Measurements from ENCODE around the gene GTF3C1. TPM values are rescaled to one million over a fixed set of nuclear protein-coding genes. Genes with fewer than 3 reads are reported as not detected.

Gene GTF3C1
- total and polyA plus RNA-seq, 2 donors (not counting 1 experiment from before 2014, with no cell fraction given) = 31.2 to 49.6 TPM

DNA sequence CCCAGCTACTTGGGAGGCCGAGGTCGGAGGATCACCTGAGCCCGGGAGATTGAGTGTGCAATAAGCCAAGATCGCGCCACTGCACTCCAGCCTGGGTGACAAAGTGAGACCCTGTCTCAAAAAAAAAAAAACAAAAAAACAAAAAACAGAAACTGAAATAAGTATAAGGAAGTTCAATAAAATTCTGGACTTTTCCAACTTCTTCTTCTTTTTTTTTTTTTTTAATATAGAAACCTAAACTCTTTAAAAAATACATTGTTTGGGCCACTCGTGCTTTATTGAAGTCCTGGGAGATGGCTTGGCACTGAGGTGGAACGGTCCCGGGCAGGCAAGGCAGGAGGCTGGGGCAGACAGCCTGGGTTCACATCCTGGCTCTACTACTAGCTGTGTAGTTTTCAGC lies 37.0 kb upstream of the GTF3C1 start:
- no peaks in the 10 kb centered on the region for H3K27me3 Mint-ChIP-seq
- WGBS (ENCODE audit: insufficient coverage) = 91% methylated on average over 4 of the region's 8 CpGs
- intact Hi-C loops (cut with micrococcal nuclease) = no loop called here

DNA sequence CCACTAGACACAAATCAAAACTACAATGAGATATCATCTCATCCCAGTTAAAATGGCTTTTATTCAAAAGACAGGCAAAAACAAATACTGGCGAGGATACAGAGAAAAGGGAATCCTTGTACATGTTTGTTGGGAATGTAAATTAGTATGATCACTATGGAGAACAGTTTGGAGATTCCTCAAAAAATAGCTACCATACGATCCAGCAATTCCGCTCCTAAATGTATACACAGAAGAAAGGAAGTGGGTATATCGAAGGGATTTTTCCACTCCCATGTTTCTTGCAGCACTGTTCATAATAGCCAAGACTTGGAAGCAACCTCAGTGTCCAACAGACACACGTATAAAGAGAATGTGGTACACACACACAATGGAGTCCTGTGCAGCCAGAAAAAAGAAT lies 35.5 kb upstream of the GTF3C1 start:
- TF ChIP-seq, protein P1, sequence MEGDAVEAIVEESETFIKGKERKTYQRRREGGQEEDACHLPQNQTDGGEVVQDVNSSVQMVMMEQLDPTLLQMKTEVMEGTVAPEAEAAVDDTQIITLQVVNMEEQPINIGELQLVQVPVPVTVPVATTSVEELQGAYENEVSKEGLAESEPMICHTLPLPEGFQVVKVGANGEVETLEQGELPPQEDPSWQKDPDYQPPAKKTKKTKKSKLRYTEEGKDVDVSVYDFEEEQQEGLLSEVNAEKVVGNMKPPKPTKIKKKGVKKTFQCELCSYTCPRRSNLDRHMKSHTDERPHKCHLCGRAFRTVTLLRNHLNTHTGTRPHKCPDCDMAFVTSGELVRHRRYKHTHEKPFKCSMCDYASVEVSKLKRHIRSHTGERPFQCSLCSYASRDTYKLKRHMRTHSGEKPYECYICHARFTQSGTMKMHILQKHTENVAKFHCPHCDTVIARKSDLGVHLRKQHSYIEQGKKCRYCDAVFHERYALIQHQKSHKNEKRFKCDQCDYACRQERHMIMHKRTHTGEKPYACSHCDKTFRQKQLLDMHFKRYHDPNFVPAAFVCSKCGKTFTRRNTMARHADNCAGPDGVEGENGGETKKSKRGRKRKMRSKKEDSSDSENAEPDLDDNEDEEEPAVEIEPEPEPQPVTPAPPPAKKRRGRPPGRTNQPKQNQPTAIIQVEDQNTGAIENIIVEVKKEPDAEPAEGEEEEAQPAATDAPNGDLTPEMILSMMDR (IDR thresholded peaks at IDR 0.05) = no peak
- TF ChIP-seq EZH2 (IDR thresholded peaks at IDR 0.05; ENCODE audit: borderline replicate concordance, insufficient read depth, low read depth, low read length, poor library complexity, severe bottlenecking) = no peak
- no peak overlapping the region for H3K27ac ChIP-seq (ENCODE audit: low read length in 2 of 2)
- no peak for ATAC-seq (ENCODE audit: low read depth)
- no peaks in the 10 kb centered on the region for H3K4me1 ChIP-seq (ENCODE audit: control insufficient read depth in 2 of 2, insufficient read depth in 2 of 2, low read length in 2 of 2)
- H2AFZ ChIP-seq (ENCODE audit: insufficient read depth, low read depth, low read length, poor library complexity, severe bottlenecking) = no peak overlapping the region
- no peak overlapping the region for H3K9ac ChIP-seq (ENCODE audit: low read length)
- intact Hi-C loops (cut with micrococcal nuclease) = no loop called here
- Mint-ChIP-seq H3K4me1 (no peaks in the 10 kb centered on the region), H3K27ac (no peak overlapping the region), H3K4me3 (no peak overlapping the region), H3K9me3 (ENCODE audit: insufficient read depth) (no peaks in the 10 kb centered on the region), H3K27me3 (no peaks in the 10 kb centered on the region)
- H3K36me3 ChIP-seq (replicated peaks in 1 of 2; ENCODE audit: control extremely low read depth in 1 of 2, control insufficient read depth in 1 of 2, extremely low read depth in 1 of 2, insufficient read depth in 2 of 2, low read length in 1 of 2) = peaks cover 0 to 8% of the 10 kb centered on the region in 2 experiments
- H4K20me1 ChIP-seq (ENCODE audit: control insufficient read depth, insufficient read depth, low read length, poor library complexity, severe bottlenecking) = no peaks in the 10 kb centered on the region
- POLR2A ChIA-PET = interaction anchor here (0.6 kb wide), 1 partner anchor 249 kb away, joined by 4 read pairs; no protein-coding TSS in a partner anchor
- no peaks in the 10 kb centered on the region for H3K27me3 ChIP-seq (replicated peaks in 1 of 4; ENCODE audit: control extremely low read depth in 1 of 4, control insufficient read depth in 3 of 4, insufficient read depth in 4 of 4, low read length in 3 of 4)
- peaks cover 0 to 19% (median 5%) of the 10 kb centered on the region in 3 donors for H3K9me3 ChIP-seq (ENCODE audit: control extremely low read depth in 1 of 3, control insufficient read depth in 2 of 3, insufficient read depth in 1 of 3, low read length in 2 of 3)
- H3K4me2 ChIP-seq (replicated peaks; ENCODE audit: low read depth, low read length, poor library complexity, severe bottlenecking) = no peak overlapping the region
- no peaks in the 10 kb centered on the region for H3K79me2 ChIP-seq (ENCODE audit: control insufficient read depth, insufficient read depth, low read length)
- no peak overlapping the region for H3K4me3 ChIP-seq (ENCODE audit: control extremely low read depth in 1 of 5, extremely low read depth in 1 of 5, insufficient read depth in 1 of 5, low read depth in 2 of 5, low read length in 4 of 5)
- DNase-seq = no peak
- CTCF ChIA-PET = no interaction called here
- no CpG with 5 or more reads among the region's 5 CpGs for WGBS (ENCODE audit: insufficient coverage)

More for the DNA sequence above, 37.0 kb upstream of the GTF3C1 start:
- Histone ChIP-seq H4K20me1 (ENCODE audit: control insufficient read depth, insufficient read depth, low read length, poor library complexity, severe bottlenecking) (no peaks in the 10 kb centered on the region), H3K27me3 (replicated peaks in 1 of 4; ENCODE audit: control extremely low read depth in 1 of 4, control insufficient read depth in 3 of 4, insufficient read depth in 4 of 4, low read length in 3 of 4) (no peaks in the 10 kb centered on the region), H3K4me3 (ENCODE audit: control extremely low read depth in 1 of 5, extremely low read depth in 1 of 5, insufficient read depth in 1 of 5, low read depth in 2 of 5, low read length in 4 of 5) (no peak overlapping the region), H3K27ac (ENCODE audit: low read length in 2 of 2) (no peak overlapping the region), H2AFZ (ENCODE audit: insufficient read depth, low read depth, low read length, poor library complexity, severe bottlenecking) (no peak overlapping the region), H3K9me3 (ENCODE audit: control extremely low read depth in 1 of 3, control insufficient read depth in 2 of 3, insufficient read depth in 1 of 3, low read length in 2 of 3) (peaks cover 0 to 19% (median 5%) of the 10 kb centered on the region in 3 donors), H3K36me3 (replicated peaks in 1 of 2; ENCODE audit: control extremely low read depth in 1 of 2, control insufficient read depth in 1 of 2, extremely low read depth in 1 of 2, insufficient read depth in 2 of 2, low read length in 1 of 2) (peaks cover 0 to 8% of the 10 kb centered on the region in 2 experiments), H3K4me2 (replicated peaks; ENCODE audit: low read depth, low read length, poor library complexity, severe bottlenecking) (no peak overlapping the region), H3K4me1 (ENCODE audit: control insufficient read depth in 2 of 2, insufficient read depth in 2 of 2, low read length in 2 of 2) (no peaks in the 10 kb centered on the region), H3K79me2 (ENCODE audit: control insufficient read depth, insufficient read depth, low read length) (no peaks in the 10 kb centered on the region), H3K9ac (ENCODE audit: low read length) (no peak overlapping the region)
- Mint-ChIP-seq H3K4me1 (no peaks in the 10 kb centered on the region), H3K27ac (no peak overlapping the region), H3K9me3 (ENCODE audit: insufficient read depth) (no peaks in the 10 kb centered on the region), H3K4me3 (no peak overlapping the region)
- ATAC-seq (ENCODE audit: low read depth) (no peak), DNase-seq (no peak)
- ChIA-PET CTCF (no interaction called here), POLR2A (no interaction called here)
- TF ChIP-seq, protein P1 (IDR thresholded peaks at IDR 0.05) = no peak
- no peak for TF ChIP-seq EZH2 (IDR thresholded peaks at IDR 0.05; ENCODE audit: borderline replicate concordance, insufficient read depth, low read depth, low read length, poor library complexity, severe bottlenecking)
